ENCODE data around the gene TBC1D22A.

TBC1D22A gene

GRCh38 chr22:47074105-47074504, 311.7 kb downstream of the TBC1D22A start:
- H3K27ac ChIP-seq: no peak overlapping the region
- no peak for DNase-seq
- no peaks in the 10 kb centered on the region for H3K27me3 ChIP-seq (replicated peaks)
- in situ Hi-C loops (cut with HindIII; ENCODE audit: low pct_ligation_motif_present, low sequenced_read_pairs): no loop called here
- no peaks in the 10 kb centered on the region for H3K36me3 ChIP-seq (replicated peaks)
- no peak overlapping the region for H3K4me3 ChIP-seq (ENCODE audit: low read depth, low read length)
- TF ChIP-seq CTCF (IDR thresholded peaks at IDR 0.05; ENCODE audit: low read depth, low read length, missing control alignments): no peak

GRCh38 chr22:47075568-47075967, 313.1 kb downstream of the TBC1D22A start:
- in situ Hi-C loops (cut with HindIII; ENCODE audit: low pct_ligation_motif_present, low sequenced_read_pairs): no loop called here
- H3K27me3 ChIP-seq (replicated peaks): no peaks in the 10 kb centered on the region
- H3K27ac ChIP-seq: no peak overlapping the region
- no peak overlapping the region for H3K4me3 ChIP-seq (ENCODE audit: low read depth, low read length)
- H3K36me3 ChIP-seq (replicated peaks): no peaks in the 10 kb centered on the region
- no peak for DNase-seq
- no peak for TF ChIP-seq CTCF (IDR thresholded peaks at IDR 0.05; ENCODE audit: low read depth, low read length, missing control alignments)

GRCh38 chr22:47076758-47077157, 314.3 kb downstream of the TBC1D22A start:
- in situ Hi-C loops (cut with HindIII; ENCODE audit: low pct_ligation_motif_present, low sequenced_read_pairs): no loop called here

GRCh38 chr22:47080100-47080499, 317.6 kb downstream of the TBC1D22A start:
- Histone ChIP-seq H3K36me3 (replicated peaks) (no peaks in the 10 kb centered on the region), H3K27me3 (replicated peaks) (no peaks in the 10 kb centered on the region), H3K27ac (no peak overlapping the region), H3K4me3 (ENCODE audit: low read depth, low read length) (no peak overlapping the region)
- in situ Hi-C loops (cut with HindIII; ENCODE audit: low pct_ligation_motif_present, low sequenced_read_pairs): no loop called here
- no peak for TF ChIP-seq CTCF (IDR thresholded peaks at IDR 0.05; ENCODE audit: low read depth, low read length, missing control alignments)
- DNase-seq: no peak

More at GRCh38 chr22:47076758-47077157, 314.3 kb downstream of the TBC1D22A start:
- Histone ChIP-seq H3K27ac (no peak overlapping the region), H3K4me3 (ENCODE audit: low read depth, low read length) (no peak overlapping the region), H3K36me3 (replicated peaks) (no peaks in the 10 kb centered on the region), H3K27me3 (replicated peaks) (no peaks in the 10 kb centered on the region)
- no peak for TF ChIP-seq CTCF (IDR thresholded peaks at IDR 0.05; ENCODE audit: low read depth, low read length, missing control alignments)
- DNase-seq: no peak

GRCh38 chr22:47082505-47082904, 320.1 kb downstream of the TBC1D22A start:
- no peak for TF ChIP-seq CTCF (IDR thresholded peaks at IDR 0.05; ENCODE audit: low read depth, low read length, missing control alignments)
- no peak overlapping the region for H3K27ac ChIP-seq
- no peaks in the 10 kb centered on the region for H3K27me3 ChIP-seq (replicated peaks)
- no peak overlapping the region for H3K4me3 ChIP-seq (ENCODE audit: low read depth, low read length)
- no peak for DNase-seq
- in situ Hi-C loops (cut with HindIII; ENCODE audit: low pct_ligation_motif_present, low sequenced_read_pairs): no loop called here
- no peaks in the 10 kb centered on the region for H3K36me3 ChIP-seq (replicated peaks)

- in situ Hi-C loops (cut with HindIII; ENCODE audit: low pct_ligation_motif_present, low sequenced_read_pairs): no loop called here
- no peak overlapping the region for H3K4me3 ChIP-seq (ENCODE audit: low read depth, low read length)
- no peak for DNase-seq
Observed at GRCh38 chr22:47083379-47083986, 321.0 kb downstream of the TBC1D22A start.

More at GRCh38 chr22:47083379-47083986, 321.0 kb downstream of the TBC1D22A start:
- Histone ChIP-seq H3K27ac (no peak overlapping the region), H3K36me3 (replicated peaks) (no peaks in the 10 kb centered on the region), H3K27me3 (replicated peaks) (no peaks in the 10 kb centered on the region)
- no peak for TF ChIP-seq CTCF (IDR thresholded peaks at IDR 0.05; ENCODE audit: low read depth, low read length, missing control alignments)
